ENCODE measurements around the gene MGRN1. TPM values are rescaled to one million over a fixed set of nuclear protein-coding genes. Genes with fewer than 3 reads are reported as not detected.

MGRN1 gene
- total and polyA plus RNA-seq, 2 of the 13 experiments (the other 11 are each of a cell fraction or from before 2014, with no cell fraction given): 11.9 to 12.6 TPM

GRCh38 chr16:4663777-4664465 is 39.3 kb downstream of the MGRN1 start (continued):
- TF ChIP-seq ZNF318 (CRISPR knock-in tag; IDR thresholded peaks at IDR 0.05) (peak; percentile 32; the same call in 1 of the 2 replicates), ZSCAN22 (CRISPR knock-in tag; IDR thresholded peaks at IDR 0.05) (peak; percentile 69), ZNF530 (CRISPR knock-in tag; IDR thresholded peaks at IDR 0.05; ENCODE audit: low read depth) (0 out of 2 replicates have a peak, but pooled peaks have one; percentile 60), ZNF737 (CRISPR knock-in tag; IDR thresholded peaks at IDR 0.05; ENCODE audit: borderline replicate concordance) (peak; percentile 93), ZNF232 (CRISPR knock-in tag; IDR thresholded peaks at IDR 0.05; ENCODE audit: borderline replicate concordance) (peak; percentile 96; the same call in 1 of the 2 replicates), BRCA1 (CRISPR knock-in tag; IDR thresholded peaks at IDR 0.05) (peak; percentile 87; the same call in 1 of the 2 replicates), MAFK (conservative IDR thresholded peaks at IDR 0.05 in 1 of 2, IDR thresholded peaks at IDR 0.05 in 1 of 2; ENCODE audit: low read length in 2 of 2) (no peak), KLF13 (CRISPR knock-in tag; IDR thresholded peaks at IDR 0.05) (no peak; the same call in 1 of the 2 replicates), FOXJ3 (CRISPR knock-in tag; IDR thresholded peaks at IDR 0.05; ENCODE audit: borderline replicate concordance) (peak; percentile 83), ZNF883 (CRISPR knock-in tag; IDR thresholded peaks at IDR 0.05; ENCODE audit: not compliant biosample characterization) (peak; percentile 76), ZNF503 (CRISPR knock-in tag; IDR thresholded peaks at IDR 0.05) (peak; percentile 86), BCL6 (CRISPR knock-in tag; IDR thresholded peaks at IDR 0.05) (peak; percentile 96), KDM3A (CRISPR knock-in tag; IDR thresholded peaks at IDR 0.05; ENCODE audit: low read depth) (peak; percentile 90), NCOA5 (CRISPR knock-in tag; IDR thresholded peaks at IDR 0.05) (no peak), ZNF501 (CRISPR knock-in tag; IDR thresholded peaks at IDR 0.05) (peak; percentile 97), ZNF331 (CRISPR knock-in tag; IDR thresholded peaks at IDR 0.05) (peak; percentile 84), TBP (CRISPR knock-in tag; IDR thresholded peaks at IDR 0.05) (no peak)
- TF ChIP-seq, protein P1, sequence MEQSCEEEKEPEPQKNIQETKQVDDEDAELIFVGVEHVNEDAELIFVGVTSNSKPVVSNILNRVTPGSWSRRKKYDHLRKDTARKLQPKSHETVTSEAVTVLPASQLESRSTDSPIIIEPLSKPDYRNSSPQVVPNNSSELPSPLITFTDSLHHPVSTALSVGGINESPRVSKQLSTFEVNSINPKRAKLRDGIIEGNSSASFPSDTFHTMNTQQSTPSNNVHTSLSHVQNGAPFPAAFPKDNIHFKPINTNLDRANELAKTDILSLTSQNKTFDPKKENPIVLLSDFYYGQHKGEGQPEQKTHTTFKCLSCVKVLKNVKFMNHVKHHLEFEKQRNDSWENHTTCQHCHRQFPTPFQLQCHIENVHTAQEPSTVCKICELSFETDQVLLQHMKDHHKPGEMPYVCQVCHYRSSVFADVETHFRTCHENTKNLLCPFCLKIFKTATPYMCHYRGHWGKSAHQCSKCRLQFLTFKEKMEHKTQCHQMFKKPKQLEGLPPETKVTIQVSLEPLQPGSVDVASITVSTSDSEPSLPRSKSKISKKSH (CRISPR knock-in tag; IDR thresholded peaks at IDR 0.05; ENCODE audit: borderline replicate concordance): peak; percentile 77

Data from HepG2 (cell line).